Measurements from ENCODE around the gene DLGAP1.

Gene DLGAP1

GRCh38 chr18:3923750-3924149, 531.4 kb downstream of the DLGAP1 start:
- DNase-seq: no peak

DNA sequence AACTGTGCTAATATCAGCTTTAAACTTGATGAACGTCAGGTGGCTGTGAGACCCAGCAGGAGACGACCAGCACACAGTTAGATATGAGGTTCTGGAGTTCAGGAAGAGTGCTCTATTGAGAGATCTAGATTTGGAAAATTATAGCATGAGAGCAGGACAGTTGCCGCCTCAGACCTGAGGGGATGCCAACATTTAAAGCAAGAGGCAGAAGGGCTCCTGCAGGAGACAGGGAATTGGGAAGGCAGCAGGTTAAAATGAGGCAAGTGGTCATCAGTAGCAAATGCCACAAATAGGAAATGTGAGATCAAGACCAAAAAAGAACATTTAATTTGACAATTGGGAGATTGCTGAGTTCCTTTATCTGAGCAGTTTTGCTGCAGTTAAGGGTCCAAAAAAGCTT, 533.3 kb downstream of the DLGAP1 start:
- no peak for DNase-seq

DNA sequence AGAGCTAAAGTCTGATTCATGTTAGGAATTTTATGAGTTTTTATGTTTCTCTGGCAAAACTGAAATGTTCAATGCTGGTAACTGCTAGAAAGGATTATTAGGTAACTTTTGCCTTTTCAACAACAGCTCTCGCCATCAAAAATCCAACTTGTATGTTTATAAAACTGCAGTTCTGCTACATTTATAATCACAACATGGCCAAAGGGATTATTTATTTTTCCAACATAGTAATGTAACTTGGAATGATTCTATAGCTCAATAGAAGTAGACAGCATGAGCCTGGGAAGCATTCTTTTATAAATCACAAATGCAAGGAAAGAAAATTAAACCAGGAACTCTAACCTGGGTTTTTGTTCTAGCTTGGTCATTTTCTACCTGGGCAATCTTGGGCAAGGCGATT, 534.3 kb downstream of the DLGAP1 start:
- no peak for DNase-seq

GRCh38 chr18:3919396-3920061, 535.6 kb downstream of the DLGAP1 start:
- no peak for DNase-seq

DNA sequence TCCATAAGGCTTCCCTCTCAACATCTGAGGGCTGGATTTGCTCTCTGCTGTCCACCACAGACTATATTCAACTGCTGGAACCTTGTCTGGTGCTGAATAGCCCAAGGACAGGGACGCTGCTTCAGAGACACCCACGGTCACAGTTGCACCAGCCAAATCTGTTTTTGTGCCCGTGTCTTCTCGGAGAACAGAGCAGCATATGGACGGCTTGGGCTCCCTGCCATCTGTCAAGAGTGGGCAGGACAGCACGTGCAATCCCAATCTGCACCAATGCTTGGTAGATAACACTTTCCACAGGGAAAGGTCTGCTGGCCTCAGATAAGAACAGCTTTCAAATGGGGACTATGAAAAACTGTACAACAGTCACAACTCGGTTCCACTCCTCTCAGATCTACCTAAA, 539.0 kb downstream of the DLGAP1 start:
- no peak for DNase-seq

GRCh38 chr18:3914833-3915610, 540.1 kb downstream of the DLGAP1 start:
- no peak for DNase-seq

DNA sequence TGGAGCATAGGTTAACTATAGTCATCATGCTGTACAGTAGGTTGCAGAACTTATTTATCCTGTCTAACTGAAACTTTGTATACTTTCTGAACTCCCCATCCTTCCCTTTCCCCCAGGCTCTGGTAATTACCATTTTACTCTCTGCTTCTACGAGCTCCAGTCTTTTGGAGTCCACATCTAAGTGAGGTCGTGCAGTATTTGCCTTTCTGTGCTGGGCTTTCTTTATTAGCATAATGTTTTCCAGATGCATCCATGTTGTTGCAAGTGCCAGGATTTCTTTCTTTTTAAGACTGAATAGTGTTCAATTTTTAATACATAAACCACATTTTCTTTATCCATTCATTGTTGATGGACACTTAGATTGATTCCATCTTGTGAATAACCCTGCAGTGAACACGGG, 541.0 kb downstream of the DLGAP1 start:
- DNase-seq: no peak

- no peak for DNase-seq
Observed at GRCh38 chr18:3912705-3913104, 542.4 kb downstream of the DLGAP1 start.

- no peak for DNase-seq
Observed at GRCh38 chr18:3911413-3911812, 543.7 kb downstream of the DLGAP1 start.

- DNase-seq: no peak
Observed at GRCh38 chr18:3910512-3910911, 544.6 kb downstream of the DLGAP1 start.

DNA sequence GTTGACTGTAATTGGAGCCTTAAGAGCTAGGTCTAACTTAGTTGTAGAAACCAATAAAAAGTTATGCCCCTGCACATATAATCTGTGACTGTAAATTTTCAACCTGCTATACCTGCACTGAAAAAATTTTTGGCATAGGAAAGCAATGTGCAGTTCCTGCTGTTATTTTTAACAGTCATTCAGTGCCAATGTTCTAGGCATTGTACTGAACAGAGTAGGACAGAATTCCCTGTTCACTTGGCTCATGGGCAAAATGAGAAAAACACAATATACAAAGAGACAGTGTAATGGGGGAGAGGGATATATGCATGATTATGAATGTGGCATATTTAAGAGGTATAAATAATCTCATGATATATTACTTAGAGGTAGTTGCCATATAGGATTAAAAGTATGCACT, 547.2 kb downstream of the DLGAP1 start:
- no peak for DNase-seq

- no peak for DNase-seq
Observed at GRCh38 chr18:3906116-3906750, 548.9 kb downstream of the DLGAP1 start.

DNA sequence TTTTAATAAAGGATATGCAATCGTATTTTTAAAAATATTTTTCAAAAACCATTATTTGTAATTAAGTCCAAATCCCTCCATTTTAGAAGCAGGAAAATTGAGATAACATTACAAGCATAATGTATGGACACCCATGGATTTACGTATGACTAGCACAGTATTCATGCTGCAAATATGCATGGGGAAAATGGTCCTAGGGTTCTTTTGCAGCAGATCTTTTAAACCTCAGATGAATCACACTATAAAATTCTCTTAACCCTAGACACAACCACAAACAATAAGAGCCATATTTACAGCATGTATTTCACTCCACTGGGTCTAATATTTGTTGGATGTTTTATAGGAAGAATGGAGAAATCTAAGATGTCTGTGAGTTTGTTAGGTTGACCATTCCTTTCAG, 551.8 kb downstream of the DLGAP1 start:
- no peak for DNase-seq

GRCh38 chr18:3902676-3903075, 552.4 kb downstream of the DLGAP1 start:
- no peak for DNase-seq

DNA sequence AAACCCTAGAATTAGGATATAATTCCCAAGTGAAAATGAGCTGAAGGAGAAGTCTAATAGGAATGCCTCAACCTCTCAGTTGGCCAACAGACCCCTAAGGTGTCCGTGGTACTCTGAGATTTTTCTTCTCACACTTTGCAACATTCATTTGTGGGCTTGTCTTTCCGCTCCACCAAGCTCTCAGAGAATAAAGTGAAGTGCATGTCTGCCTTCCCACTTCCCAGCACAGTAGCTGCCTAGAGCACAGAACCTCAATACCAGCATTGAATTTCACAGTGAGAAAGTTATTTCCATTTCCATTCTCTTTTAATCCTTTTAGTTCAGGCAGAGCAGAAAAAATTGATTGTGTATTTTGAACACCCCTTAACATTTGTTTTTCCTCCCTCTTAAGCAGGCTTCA, 553.3 kb downstream of the DLGAP1 start:
- no peak for DNase-seq

DNA sequence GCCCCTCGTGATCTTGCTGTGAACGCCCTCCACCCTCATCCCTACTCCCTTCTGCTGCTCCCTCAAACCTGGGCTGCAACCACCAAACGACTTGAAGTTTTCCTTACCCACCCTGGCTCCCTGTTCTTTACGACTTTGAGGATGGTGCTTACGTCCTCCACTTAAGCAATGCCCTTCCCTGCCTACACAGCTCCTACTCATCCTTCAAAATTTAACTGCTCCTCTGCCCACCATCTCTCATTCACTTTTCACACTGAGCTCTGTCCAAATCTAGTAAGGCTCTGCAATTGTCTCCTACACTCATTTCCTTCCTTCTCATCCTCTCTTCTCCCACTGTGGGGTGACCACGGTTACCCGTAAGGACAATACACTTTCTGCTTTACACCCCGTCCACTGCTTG, 554.1 kb downstream of the DLGAP1 start:
- no peak for DNase-seq

GRCh38 chr18:3900327-3900726, 554.8 kb downstream of the DLGAP1 start:
- no peak for DNase-seq

- no peak for DNase-seq
Observed at GRCh38 chr18:3898861-3899613, 556.1 kb downstream of the DLGAP1 start.

DNA sequence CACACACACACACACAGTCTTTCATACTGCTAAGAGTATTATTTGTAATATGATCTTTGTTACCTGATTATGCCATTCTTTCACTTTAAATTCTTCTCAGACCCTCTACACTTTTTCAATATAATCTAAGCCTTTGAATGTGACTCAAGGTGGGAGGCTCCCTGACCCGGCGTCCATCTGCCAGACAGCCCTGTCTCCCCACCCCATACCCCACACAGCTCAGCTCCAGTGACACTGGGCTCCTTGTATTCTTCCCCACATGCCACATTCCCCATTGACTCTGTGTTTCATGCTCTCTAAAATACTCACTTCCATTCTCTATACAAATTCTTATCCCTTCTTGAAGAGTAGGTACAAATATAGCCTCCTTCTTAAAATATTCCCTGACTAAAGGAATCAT, 563.0 kb downstream of the DLGAP1 start:
- no peak for DNase-seq

- DNase-seq: no peak
Observed at GRCh38 chr18:3891245-3891644, 563.9 kb downstream of the DLGAP1 start.

DNA sequence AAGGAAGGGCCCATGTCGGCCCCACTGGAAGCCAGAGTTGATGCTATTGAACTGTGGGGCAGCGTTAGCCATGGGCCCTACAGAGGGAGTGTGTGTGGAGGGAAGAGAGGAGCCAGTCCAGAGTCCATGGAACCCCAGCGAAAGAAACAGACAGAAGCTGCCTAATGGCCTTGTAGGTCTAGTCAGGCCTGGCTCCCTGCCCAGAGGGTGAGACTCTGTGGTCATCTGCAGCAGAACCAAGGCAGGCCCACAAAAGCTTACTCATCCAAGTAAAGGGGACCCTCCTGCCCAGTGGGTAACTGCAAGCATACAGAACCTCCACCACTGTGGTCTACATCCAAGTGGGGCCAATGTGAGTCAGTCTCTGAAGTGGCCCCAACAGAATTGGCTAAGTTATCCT, 565.3 kb downstream of the DLGAP1 start:
- DNase-seq: no peak

GRCh38 chr18:3889121-3889520, 566.0 kb downstream of the DLGAP1 start:
- DNase-seq: no peak

- DNase-seq: no peak
Observed at GRCh38 chr18:3886575-3887322, 568.4 kb downstream of the DLGAP1 start.

Data from NK-92 treated with Interleukin-12 subunit alpha and Interleukin-12 subunit beta, amount 100 ng/mL, for 24 hours (cell line).